ENCODE results near the gene ADCYAP1R1. TPM values are rescaled to one million over a fixed set of nuclear protein-coding genes. Genes with fewer than 3 reads are reported as not detected.
A peak's percentile ranks its signal among the peaks of the same experiment; 100 is the strongest.

ADCYAP1R1 gene
- total and polyA plus RNA-seq, 3 donors from 2014 or later, result 3.2 to 4.8 (median 4.3) TPM

- intact Hi-C loops (cut with DNase I; ENCODE audit: low total_unique reads), result no loop called here
- H3K4me3 ChIP-seq, result no peak overlapping the region
- TF ChIP-seq CTCF (IDR thresholded peaks at IDR 0.05) (no peak), POLR2A (IDR thresholded peaks at IDR 0.05) (no peak)
- 33 to 60% methylated on average over 3 of the region's 3 CpGs for WGBS, 2 donors
- H3K27me3 ChIP-seq, result no peaks in the 10 kb centered on the region
- DNase-seq, result no peak
- no peaks in the 10 kb centered on the region for H3K36me3 ChIP-seq (ENCODE audit: low read depth, missing control alignments)
- no peaks in the 10 kb centered on the region for H3K9me3 ChIP-seq
- H3K4me1 ChIP-seq, result peaks cover 8% of the 10 kb centered on the region
- peak overlapping the region in 1 of 2 donors; percentile 34 for H3K27ac ChIP-seq
Measured at GRCh38 chr7:31133497-31133896, 81.4 kb downstream of the ADCYAP1R1 start.

GRCh38 chr7:31134246-31135188 is 82.4 kb downstream of the ADCYAP1R1 start:
- DNase-seq, result peak; percentile 89
- intact Hi-C loops (cut with DNase I; ENCODE audit: low total_unique reads), result no loop called here
- WGBS, 2 donors, result 30 to 35% methylated on average over 27 to 31 of the region's 31 CpGs
- no peaks in the 10 kb centered on the region for H3K9me3 ChIP-seq
- no peaks in the 10 kb centered on the region for H3K27me3 ChIP-seq
- H3K4me1 ChIP-seq, result peaks cover 8% of the 10 kb centered on the region
- H3K4me3 ChIP-seq, result peak overlapping the region; percentile 21 to 36
- TF ChIP-seq POLR2A (IDR thresholded peaks at IDR 0.05) (no peak), CTCF (IDR thresholded peaks at IDR 0.05) (peak; percentile 65 to 80 (median 75))
- H3K27ac ChIP-seq, result peak overlapping the region in 1 of 2 donors; percentile 34
- no peaks in the 10 kb centered on the region for H3K36me3 ChIP-seq (ENCODE audit: low read depth, missing control alignments)

DNA sequence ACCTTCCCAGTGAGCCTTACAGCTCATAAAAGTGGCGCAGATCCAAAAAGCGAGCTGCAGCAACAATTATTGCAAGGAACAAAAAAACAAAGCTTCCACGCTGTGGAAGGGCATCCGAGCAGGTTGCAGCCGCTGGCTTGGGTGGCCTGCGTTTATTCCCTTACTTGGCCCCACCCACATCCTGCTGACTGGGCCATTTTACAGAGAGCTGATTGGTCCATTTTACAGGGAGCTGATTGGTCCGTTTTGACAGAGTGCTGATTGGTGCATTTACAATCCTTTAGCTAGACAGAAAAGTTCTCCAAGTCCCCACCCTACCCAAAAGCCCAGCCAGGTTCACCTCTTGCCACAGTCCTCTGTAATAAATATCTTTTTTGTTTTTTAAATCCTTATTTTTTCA is 85.1 kb downstream of the ADCYAP1R1 start:
- Histone ChIP-seq H3K9me3 (no peaks in the 10 kb centered on the region), H3K4me1 (peaks cover 8% of the 10 kb centered on the region), H3K4me3 (peak overlapping the region; percentile 0 to 24), H3K36me3 (ENCODE audit: low read depth, missing control alignments) (no peaks in the 10 kb centered on the region), H3K27ac (no peak overlapping the region), H3K27me3 (no peaks in the 10 kb centered on the region)
- intact Hi-C loops (cut with DNase I; ENCODE audit: low total_unique reads), result no loop called here
- DNase-seq, result peak; percentile 76
- WGBS, 2 donors, result 70 to 75% methylated on average over 7 of the region's 7 CpGs
- TF ChIP-seq POLR2A (IDR thresholded peaks at IDR 0.05) (no peak), CTCF (IDR thresholded peaks at IDR 0.05) (no peak)

- intact Hi-C loops (cut with DNase I; ENCODE audit: low total_unique reads), result no loop called here
- no peak overlapping the region for H3K27ac ChIP-seq
- DNase-seq, result no peak
- H3K27me3 ChIP-seq, result no peaks in the 10 kb centered on the region
- TF ChIP-seq POLR2A (IDR thresholded peaks at IDR 0.05), result no peak
- TF ChIP-seq CTCF (IDR thresholded peaks at IDR 0.05), result no peak
- no peaks in the 10 kb centered on the region for H3K36me3 ChIP-seq (ENCODE audit: low read depth, missing control alignments)
- no peaks in the 10 kb centered on the region for H3K4me1 ChIP-seq
- H3K4me3 ChIP-seq, result no peak overlapping the region
- no peaks in the 10 kb centered on the region for H3K9me3 ChIP-seq
Measured at GRCh38 chr7:31145339-31145738, 93.2 kb downstream of the ADCYAP1R1 start.
